Fibroblast of the aortic adventitia (primary cell): ENCODE results near the gene DTX3. TPM values are rescaled to one million over a fixed set of nuclear protein-coding genes. Genes with fewer than 3 reads are reported as not detected.
"Not testable (repeated sequence)": the region's sequence is repeated elsewhere in the genome, so short reads cannot be mapped to it uniquely, and the experiment has no call there.

Source experiments
- DNase-seq: peaks from one replicate; pipeline ENCODE4 v3.0.0-alpha.2; 2010; ENCODE audit warnings: low read depth
- H3K4me3 ChIP-seq: 2 replicates; pipeline ENCODE4 v1.5.1; 2011; ENCODE audit warnings: low read depth, mild to moderate bottlenecking, control low read depth, low read length, moderate library complexity
- total RNA-seq: library from RNA; depleted of rRNA; stranded (reverse); fragments of >200 nt; gene quantifications from 2 replicates; pipeline ENCODE4 v1.2.3, GENCODE V29; 2012; ENCODE audit warnings: low replicate concordance
- TF ChIP-seq, protein P1 (sequence below): IDR thresholded peaks from 2 replicates; pipeline ENCODE4 v1.5.1; 2011; ENCODE audit warnings: mild to moderate bottlenecking, low read length, control low read depth, inconsistent platforms; ENCODE audit not compliant: insufficient read depth

The DTX3 gene
- total RNA-seq, 1 donor = 16.9 TPM

DNA sequence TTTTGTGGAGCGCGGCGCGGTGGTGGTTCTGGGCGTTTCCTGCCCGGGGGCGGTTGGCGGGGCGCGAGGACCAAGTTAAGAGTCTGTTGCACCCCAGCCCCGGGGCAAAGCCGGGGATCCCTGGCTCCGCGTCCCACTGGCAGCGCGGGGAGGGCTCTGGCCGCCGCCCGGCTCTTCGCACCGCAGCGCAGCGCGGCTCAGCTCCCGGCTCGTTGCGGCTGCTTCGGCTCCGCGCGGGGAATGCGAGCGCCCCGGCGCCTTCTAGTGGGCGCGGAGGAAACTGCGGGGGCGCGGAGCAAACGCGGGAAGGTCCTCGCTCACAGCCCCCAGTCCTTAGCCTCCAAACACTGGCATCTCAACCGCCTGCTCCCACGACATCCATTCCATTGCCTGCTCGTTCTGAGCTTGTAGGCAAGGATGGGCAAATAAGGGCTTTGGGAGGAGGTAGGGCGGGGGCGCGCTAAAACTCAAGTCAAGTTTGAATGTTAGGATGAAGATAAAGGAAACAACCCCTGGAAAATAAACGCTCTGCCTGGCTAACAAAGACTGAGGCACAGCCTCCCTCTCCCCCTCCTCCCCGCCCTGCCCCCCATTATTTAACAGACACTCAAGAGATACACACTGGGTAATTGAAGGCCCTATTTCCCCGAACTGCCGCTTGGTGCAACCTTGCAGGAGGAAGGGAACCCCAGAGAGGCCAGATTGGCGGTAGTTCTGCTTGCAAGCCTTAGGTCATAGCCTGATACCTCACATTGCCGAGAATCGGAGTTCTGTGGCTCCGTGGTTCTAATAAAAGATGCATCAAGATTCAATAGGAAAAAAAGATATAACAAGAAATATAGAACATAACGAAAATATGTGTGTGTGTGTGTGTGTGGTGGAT, 28.6 kb downstream of the DTX3 start, which contains the start of gene B4GALNT1:
Gene B4GALNT1 (minus strand): TSS at position 244 of the 883 bp plus-strand sequence. CDS start 1,069 bp downstream, outside the sequence.
- peak; percentile 48 for DNase-seq
- peak within 1 kb of the TSS; percentile 69 for H3K4me3 ChIP-seq
- TF ChIP-seq, protein P1, sequence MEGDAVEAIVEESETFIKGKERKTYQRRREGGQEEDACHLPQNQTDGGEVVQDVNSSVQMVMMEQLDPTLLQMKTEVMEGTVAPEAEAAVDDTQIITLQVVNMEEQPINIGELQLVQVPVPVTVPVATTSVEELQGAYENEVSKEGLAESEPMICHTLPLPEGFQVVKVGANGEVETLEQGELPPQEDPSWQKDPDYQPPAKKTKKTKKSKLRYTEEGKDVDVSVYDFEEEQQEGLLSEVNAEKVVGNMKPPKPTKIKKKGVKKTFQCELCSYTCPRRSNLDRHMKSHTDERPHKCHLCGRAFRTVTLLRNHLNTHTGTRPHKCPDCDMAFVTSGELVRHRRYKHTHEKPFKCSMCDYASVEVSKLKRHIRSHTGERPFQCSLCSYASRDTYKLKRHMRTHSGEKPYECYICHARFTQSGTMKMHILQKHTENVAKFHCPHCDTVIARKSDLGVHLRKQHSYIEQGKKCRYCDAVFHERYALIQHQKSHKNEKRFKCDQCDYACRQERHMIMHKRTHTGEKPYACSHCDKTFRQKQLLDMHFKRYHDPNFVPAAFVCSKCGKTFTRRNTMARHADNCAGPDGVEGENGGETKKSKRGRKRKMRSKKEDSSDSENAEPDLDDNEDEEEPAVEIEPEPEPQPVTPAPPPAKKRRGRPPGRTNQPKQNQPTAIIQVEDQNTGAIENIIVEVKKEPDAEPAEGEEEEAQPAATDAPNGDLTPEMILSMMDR = peak; percentile 91

DNA sequence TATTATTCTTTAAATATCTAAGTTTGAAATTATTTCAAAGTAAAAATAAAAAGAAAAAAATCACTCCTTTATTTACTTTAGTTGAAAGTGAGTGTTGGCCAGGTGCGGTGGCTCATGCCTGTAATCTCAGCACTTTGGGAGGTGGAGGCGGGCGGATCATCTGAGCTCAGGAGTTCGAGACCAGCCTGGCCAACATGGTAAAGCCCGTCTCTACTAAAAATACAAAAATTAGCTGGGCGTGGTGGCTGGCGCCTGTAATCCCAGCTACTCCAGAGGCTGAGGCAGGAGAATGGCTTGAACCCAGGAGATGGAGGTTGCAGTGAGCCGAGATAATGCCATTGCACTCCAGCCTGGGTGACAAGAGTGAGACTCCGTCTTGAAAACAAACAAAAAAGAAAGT, 32.1 kb downstream of the DTX3 start:
- not testable (repeated sequence) for H3K4me3 ChIP-seq, DNase-seq

DNA sequence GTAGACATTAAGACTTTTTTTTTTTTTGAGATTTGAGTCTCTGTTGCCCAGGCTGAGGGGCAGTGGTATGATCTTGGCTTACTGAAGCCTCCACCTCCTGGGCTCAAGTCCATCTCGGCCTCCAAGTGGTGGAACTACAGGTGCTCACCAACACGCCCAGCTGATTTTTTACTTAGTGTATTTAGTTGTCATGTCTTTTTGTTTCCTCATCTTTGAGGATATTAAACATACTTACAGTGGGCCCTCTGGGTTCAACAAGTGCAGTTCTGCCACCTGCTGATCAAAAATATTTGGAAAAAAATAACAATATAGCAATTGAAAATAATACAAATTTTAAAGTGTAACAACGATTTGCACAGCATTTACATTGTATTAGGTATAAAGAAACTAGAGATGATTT, 32.7 kb downstream of the DTX3 start:
- TF ChIP-seq, protein P1 = no peak
- no peak for DNase-seq
- H3K4me3 ChIP-seq = no peak overlapping the region

DNA sequence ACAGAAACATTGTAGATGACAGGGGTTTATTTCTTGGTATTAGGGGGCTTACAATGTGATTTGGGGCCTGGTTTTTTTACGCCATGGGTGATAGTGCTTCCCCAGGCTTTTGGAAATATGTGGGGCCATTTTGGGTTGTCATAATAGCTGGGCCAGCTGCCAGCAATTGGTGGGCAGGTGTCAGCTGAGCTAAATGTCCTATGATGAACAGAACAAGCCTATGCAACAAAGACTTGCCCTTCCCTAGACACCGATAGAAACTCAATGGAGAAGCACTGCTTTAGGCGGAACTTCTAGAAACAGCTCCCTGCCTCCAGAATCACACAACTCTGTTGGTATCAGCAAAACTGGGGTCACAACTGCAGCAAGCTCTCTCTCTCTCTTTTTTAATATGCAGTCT, 33.5 kb downstream of the DTX3 start:
- no peak for DNase-seq
- TF ChIP-seq, protein P1 = no peak
- no peak overlapping the region for H3K4me3 ChIP-seq

DNA sequence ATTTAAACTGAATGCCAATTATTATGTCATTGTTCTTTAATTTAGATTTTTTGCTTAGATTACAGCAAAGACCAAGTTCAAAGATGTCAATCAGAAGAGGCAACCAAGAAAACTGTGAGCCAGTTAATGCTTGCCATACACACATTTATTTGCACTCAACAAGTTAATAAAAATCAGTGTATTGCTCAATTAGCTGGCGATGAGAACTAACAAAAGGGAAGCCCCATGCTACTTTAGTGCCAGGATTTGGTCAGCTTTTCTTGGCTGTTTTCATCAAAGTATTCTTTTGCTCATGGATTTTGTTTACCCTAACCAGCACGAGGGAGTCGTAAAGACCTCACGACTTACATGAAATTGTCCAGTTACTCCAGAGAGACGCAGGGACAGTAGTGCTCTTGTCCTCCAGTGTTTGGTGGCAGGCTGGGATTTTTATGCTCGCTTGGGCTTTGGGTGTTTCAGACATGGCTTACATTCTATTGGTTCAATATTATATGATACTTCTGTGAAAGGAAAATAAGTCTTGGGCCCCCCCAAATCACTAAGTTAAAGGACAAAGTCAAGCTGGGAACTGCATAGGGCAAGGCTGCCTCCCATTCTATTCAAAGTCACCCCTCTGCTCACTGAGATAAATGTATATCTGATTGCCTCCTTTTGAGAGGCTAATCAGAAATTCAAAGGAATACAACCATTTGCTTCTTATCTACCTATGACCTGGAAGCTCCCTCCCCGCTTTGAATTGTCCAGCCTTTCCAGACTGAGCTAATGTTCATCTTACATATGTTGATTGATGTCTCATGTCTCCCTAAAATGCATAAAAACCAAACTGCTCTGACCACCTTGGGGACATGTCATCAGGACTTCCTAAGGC, 35.8 kb downstream of the DTX3 start:
- TF ChIP-seq, protein P1 = no peak
- DNase-seq = peak; percentile 33
- no peak overlapping the region for H3K4me3 ChIP-seq

DNA sequence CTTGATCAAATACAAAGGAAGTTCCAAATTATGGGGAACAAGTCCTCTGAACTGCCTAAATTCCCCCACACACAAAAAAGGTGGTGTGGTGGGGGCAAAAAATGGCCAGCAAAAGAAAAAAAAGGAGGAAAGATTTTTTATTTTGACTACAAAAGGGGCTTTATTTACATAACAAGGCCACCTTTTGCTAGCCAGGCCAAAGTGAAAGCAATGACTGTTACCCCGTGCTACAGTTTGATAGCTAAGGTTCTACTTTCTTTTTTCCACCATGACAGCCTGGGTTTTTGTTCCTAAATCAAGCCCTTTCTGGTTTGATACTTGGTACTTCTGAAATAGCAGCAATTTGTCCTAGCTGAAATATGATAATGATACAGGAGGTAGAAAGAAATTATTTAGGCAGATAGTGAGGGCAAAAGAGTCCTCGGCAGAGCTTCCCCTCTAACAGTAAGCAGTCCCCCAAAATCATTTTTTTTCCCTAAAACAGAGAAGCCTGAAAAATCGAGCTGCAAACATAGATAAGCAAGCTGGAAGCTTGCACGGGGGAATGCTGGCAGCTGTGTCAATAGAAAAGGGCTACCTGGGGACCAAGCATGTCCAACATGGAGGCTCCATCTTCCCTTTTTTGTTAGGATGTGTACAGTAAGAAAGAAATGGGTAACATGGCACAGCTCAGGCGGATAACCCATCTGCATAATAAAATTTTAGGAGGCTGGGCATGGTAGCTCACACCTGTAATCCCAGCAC, 37.2 kb downstream of the DTX3 start:
- no peak overlapping the region for H3K4me3 ChIP-seq
- no peak for DNase-seq
- TF ChIP-seq, protein P1 = no peak

DNA sequence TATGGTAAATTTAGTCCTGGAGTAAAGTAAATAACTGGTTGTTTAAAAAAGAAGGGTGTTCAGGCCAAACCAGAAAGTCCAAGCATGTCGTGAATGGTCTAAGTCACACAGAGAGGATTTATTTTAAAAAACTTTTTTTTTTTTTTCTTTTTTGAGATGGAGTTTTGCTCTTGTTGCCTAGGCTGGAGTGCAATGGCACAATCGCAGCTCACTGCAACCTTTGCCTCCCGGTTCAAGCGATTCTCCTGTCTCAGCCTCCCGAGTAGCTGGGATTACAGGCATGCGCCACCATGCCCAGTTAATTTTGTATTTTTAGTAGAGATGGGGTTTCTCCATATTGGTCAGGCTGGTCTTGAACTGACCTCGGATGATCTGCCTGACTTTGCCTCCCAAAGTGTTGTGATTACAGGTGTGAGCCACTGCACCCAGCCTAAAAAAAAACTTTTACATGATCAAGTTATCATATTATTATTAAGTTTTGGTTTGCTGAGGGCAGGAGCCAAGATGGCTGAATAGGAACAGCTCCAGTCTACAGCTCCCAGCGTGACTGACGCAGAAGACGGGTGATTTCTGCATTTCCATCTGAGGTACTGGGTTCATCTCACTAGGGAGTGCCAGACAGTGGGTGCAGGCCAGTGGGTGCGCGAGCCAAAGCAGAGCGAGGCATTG, 41.5 kb downstream of the DTX3 start:
- not testable (repeated sequence) for DNase-seq

DNA sequence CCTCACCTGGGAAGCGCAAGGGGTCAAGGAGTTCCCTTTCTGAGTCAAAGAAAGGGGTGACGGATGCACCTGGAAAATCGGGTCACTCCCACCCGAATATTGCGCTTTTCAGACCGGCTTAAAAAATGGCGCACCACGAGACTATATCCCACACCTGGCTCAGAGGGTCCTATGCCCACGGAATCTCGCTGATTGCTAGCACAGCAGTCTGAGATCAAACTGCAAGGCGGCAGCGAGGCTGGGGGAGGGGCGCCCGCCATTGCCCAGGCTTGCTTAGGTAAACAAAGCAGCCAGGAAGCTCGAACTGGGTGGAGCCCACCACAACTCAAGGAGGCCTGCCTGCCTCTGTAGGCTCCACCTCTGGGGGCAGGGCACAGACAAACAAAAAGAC, 42.0 kb downstream of the DTX3 start:
- DNase-seq, H3K4me3 ChIP-seq: not testable (repeated sequence)

More for the DNA sequence above, 41.5 kb downstream of the DTX3 start:
- not testable (repeated sequence) for H3K4me3 ChIP-seq
